SU-DHL-6 (cell line): Measurements from ENCODE around the gene ACO2.

Experiments
- H2AFZ ChIP-seq: fragments of 200-600 bp; sonication (generic); 2 replicates; pipeline ENCODE4 v1.6.1; 2014; ENCODE audit warnings: low read depth, mild to moderate bottlenecking, moderate library complexity, mixed read lengths, antibody characterized with exemption, low read length; ENCODE audit not compliant: severe bottlenecking
- H3F3A ChIP-seq: fragments of 200-600 bp; shearing (Covaris generic); 2 replicates; pipeline ENCODE4 v1.6.0; 2016; ENCODE audit warnings: antibody characterized with exemption, mild to moderate bottlenecking; ENCODE audit not compliant: insufficient read depth
- H3K27ac ChIP-seq: fragments of 200-600 bp; sonication (generic); 2 replicates; pipeline ENCODE4 v1.5.1; 2016; ENCODE audit warnings: low read depth, mild to moderate bottlenecking, low read length, moderate library complexity, mixed read lengths
- H3K27me3 ChIP-seq: fragments of 200-600 bp; sonication (generic), shearing (Covaris generic); 2 replicates; pipeline ENCODE4 v1.6.0; 2014; ENCODE audit warnings: mild to moderate bottlenecking, low read length
- H3K36me3 ChIP-seq: fragments of 200-600 bp; sonication (generic); 2 replicates; pipeline ENCODE4 v1.6.1; 2014; ENCODE audit warnings: mild to moderate bottlenecking, low read length, mixed read lengths
- H3K4me2 ChIP-seq: fragments of 300-600, 200-600 bp; shearing (Covaris generic), sonication (generic); 2 replicates; pipeline ENCODE4 v1.6.0; 2014; ENCODE audit warnings: low read length, low read depth, mild to moderate bottlenecking; ENCODE audit not compliant: poor library complexity, severe bottlenecking
- H3K4me3 ChIP-seq: fragments of 200-600 bp; sonication (generic); 2 replicates; pipeline ENCODE4 v1.5.1; 2014; ENCODE audit warnings: antibody characterized with exemption, low read length, mild to moderate bottlenecking, mixed read lengths; ENCODE audit not compliant: insufficient read depth, poor library complexity, severe bottlenecking
- H3K79me2 ChIP-seq: fragments of 200-600 bp; sonication (generic); 2 replicates; pipeline ENCODE4 v1.6.1; 2014; ENCODE audit warnings: mild to moderate bottlenecking, low read length, moderate library complexity; ENCODE audit not compliant: insufficient read depth
- H3K9ac ChIP-seq: fragments of 200-600 bp; sonication (generic); 2 replicates; pipeline ENCODE4 v1.7.0; 2014; ENCODE audit warnings: mild to moderate bottlenecking, low read length
- H3K9me2 ChIP-seq: fragments of 200-600 bp; sonication (generic); replicated peaks from 2 replicates; pipeline ENCODE4 v1.6.1; 2014; ENCODE audit warnings: low read length; ENCODE audit not compliant: insufficient read depth
- H3K9me3 ChIP-seq: fragments of 200-600 bp; sonication (generic); 2 replicates; pipeline ENCODE4 v1.6.1; 2014; ENCODE audit warnings: low read length, mixed read lengths; ENCODE audit not compliant: insufficient read depth
- H4K20me1 ChIP-seq: fragments of 200-600 bp; sonication (generic); 2 replicates; pipeline ENCODE4 v1.6.1; 2014; ENCODE audit warnings: low read depth, mild to moderate bottlenecking, antibody characterized with exemption, low read length, moderate library complexity, mixed read lengths
- EZH2phosphoT487 ChIP-seq: fragments of 200-600 bp; sonication (generic), shearing (Covaris generic); conservative IDR thresholded peaks from 2 replicates; pipeline ENCODE4 v1.6.1; 2018; ENCODE audit warnings: mild to moderate bottlenecking, antibody characterized with exemption, low read length, moderate library complexity, mixed read lengths
- TF ChIP-seq, protein P1 (sequence below): fragments of 200-600 bp; sonication (generic); IDR thresholded peaks from one replicate; pipeline ENCODE4 v1.5.1; 2017; ENCODE audit warnings: antibody characterized with exemption, mild to moderate bottlenecking, low read length, moderate library complexity; ENCODE audit not compliant: insufficient read depth, poor library complexity, severe bottlenecking

The ACO2 gene

GRCh38 chr22:41485033-41485432 lies 16.1 kb downstream of the ACO2 start:
- Histone ChIP-seq H3F3A (no peaks in the 10 kb centered on the region; the same call in 1 of the 2 replicates), H3K27me3 (no peaks in the 10 kb centered on the region), H3K9me3 (no peaks in the 10 kb centered on the region), H3K9me2 (no peaks in the 10 kb centered on the region), H3K79me2 (peaks cover 91% of the 10 kb centered on the region), H3K4me3 (no peak overlapping the region), H3K4me2 (no peak overlapping the region), H4K20me1 (no peaks in the 10 kb centered on the region), H3K36me3 (no peaks in the 10 kb centered on the region), H2AFZ (no peak overlapping the region), H3K27ac (no peak overlapping the region), H3K9ac (no peak overlapping the region)
- TF ChIP-seq, protein P1, sequence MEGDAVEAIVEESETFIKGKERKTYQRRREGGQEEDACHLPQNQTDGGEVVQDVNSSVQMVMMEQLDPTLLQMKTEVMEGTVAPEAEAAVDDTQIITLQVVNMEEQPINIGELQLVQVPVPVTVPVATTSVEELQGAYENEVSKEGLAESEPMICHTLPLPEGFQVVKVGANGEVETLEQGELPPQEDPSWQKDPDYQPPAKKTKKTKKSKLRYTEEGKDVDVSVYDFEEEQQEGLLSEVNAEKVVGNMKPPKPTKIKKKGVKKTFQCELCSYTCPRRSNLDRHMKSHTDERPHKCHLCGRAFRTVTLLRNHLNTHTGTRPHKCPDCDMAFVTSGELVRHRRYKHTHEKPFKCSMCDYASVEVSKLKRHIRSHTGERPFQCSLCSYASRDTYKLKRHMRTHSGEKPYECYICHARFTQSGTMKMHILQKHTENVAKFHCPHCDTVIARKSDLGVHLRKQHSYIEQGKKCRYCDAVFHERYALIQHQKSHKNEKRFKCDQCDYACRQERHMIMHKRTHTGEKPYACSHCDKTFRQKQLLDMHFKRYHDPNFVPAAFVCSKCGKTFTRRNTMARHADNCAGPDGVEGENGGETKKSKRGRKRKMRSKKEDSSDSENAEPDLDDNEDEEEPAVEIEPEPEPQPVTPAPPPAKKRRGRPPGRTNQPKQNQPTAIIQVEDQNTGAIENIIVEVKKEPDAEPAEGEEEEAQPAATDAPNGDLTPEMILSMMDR: no peak
- TF ChIP-seq EZH2phosphoT487: no peak

DNA sequence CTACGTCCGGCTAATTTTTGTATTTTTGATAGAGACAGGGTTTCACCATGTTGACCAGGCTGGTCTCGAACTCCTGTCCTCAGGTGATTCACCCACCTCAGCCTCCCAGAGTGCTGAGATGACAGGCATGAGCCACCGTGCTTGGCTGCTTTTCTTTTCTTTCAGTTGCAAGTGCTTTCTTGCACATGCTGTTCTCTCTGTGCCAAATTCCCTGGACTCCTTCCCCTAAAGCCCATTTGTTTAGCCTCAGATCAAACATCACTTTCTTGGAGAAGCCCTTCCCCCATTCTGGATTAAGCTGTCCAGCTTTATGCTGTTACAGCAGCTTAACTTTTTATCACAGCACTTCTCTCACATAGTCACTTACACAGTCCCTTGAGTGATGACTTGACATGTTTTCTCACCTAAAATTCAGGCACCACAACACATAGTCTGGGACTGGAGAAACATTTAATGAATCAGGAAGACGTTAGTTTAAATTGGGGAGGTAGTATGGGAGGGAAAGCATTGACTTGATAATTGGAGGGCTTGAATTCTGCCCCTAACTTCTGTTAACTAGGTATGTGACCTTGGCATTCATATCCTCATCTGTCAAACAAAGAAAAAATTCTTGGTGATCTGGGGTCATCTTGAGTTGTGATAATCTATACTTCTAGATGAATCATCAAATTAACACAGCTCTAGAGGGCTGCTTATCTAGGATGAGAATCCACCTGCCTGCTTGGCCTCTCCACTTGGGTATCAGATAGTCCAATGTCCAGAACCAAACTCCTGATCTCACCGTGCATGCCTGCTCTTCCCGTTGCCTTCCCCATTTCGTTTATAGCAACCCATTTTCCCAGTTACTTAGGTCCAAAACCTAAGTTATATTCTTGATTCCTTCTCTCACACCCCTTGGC lies 18.4 kb downstream of the ACO2 start:
- Histone ChIP-seq H3K9me2 (no peaks in the 10 kb centered on the region), H3K4me2 (no peak overlapping the region), H3K36me3 (no peaks in the 10 kb centered on the region), H3K27me3 (no peaks in the 10 kb centered on the region), H3K4me3 (no peak overlapping the region), H3K9ac (no peak overlapping the region), H4K20me1 (peaks cover 3% of the 10 kb centered on the region; the same call in 1 of the 2 replicates), H3K9me3 (no peaks in the 10 kb centered on the region), H3K27ac (no peak overlapping the region), H3F3A (no peaks in the 10 kb centered on the region; the same call in 1 of the 2 replicates), H2AFZ (no peak overlapping the region), H3K79me2 (peaks cover 91% of the 10 kb centered on the region)
- no peak for TF ChIP-seq EZH2phosphoT487
- TF ChIP-seq, protein P1: no peak

DNA sequence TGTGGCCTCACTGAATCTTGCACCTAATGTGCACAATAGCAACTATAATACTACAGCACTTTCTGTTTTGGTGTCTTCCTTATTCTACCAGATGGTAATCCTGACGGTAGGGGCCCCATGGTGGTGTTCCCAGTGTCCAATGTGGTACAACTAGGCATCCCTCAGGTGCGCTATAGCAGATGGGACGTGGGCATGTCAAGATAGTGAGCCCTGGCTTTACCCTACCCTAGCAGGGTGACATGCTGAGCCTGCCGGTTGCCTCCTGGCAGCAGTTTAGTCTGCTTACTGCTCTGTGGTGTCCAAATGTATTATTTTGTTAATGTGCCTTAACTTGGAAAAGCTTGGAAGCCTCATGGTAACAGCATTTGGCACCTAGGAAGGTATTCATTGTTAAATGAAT lies 19.2 kb downstream of the ACO2 start:
- H3K4me2 ChIP-seq: no peak overlapping the region
- no peak overlapping the region for H2AFZ ChIP-seq
- H3K9me3 ChIP-seq: no peaks in the 10 kb centered on the region
- H3F3A ChIP-seq: no peaks in the 10 kb centered on the region; the same call in 1 of the 2 replicates
- no peak overlapping the region for H3K9ac ChIP-seq
- peaks cover 88% of the 10 kb centered on the region for H3K79me2 ChIP-seq
- H3K27me3 ChIP-seq: no peaks in the 10 kb centered on the region
- TF ChIP-seq, protein P1: no peak
- TF ChIP-seq EZH2phosphoT487: no peak
- no peak overlapping the region for H3K27ac ChIP-seq
- peaks cover 3% of the 10 kb centered on the region; the same call in 1 of the 2 replicates for H4K20me1 ChIP-seq
- H3K36me3 ChIP-seq: no peaks in the 10 kb centered on the region
- H3K4me3 ChIP-seq: no peak overlapping the region
- no peaks in the 10 kb centered on the region for H3K9me2 ChIP-seq
